GM23248 (cell line): Measurements from ENCODE around the gene PGD. TPM values are rescaled to one million over a fixed set of nuclear protein-coding genes. Genes with fewer than 3 reads are reported as not detected.
A peak's percentile ranks its signal among the peaks of the same experiment; 100 is the strongest.

Experiments used
- DNase-seq: peaks from one replicate; pipeline ENCODE4 v3.0.0-alpha.2; 2015
- H2AFZ ChIP-seq: fragments of 200-600 bp; sonication (generic); 2 replicates; pipeline ENCODE4 v1.6.1; 2016; ENCODE audit warnings: antibody characterized with exemption
- H3F3A ChIP-seq: fragments of 200-600 bp; sonication (generic); 2 replicates; pipeline ENCODE4 v1.6.1; 2016; ENCODE audit warnings: mild to moderate bottlenecking, antibody characterized with exemption, mixed run types; ENCODE audit not compliant: insufficient read depth
- H3K27ac ChIP-seq: fragments of 200-600 bp; sonication (generic); 2 replicates; pipeline ENCODE4 v1.5.1; 2016; ENCODE audit warnings: mild to moderate bottlenecking
- H3K27me3 ChIP-seq: fragments of 200-600 bp; sonication (generic); replicated peaks from 2 replicates; pipeline ENCODE4 v1.6.1; 2016; ENCODE audit warnings: mild to moderate bottlenecking; ENCODE audit not compliant: insufficient read depth
- H3K36me3 ChIP-seq: fragments of 200-600 bp; sonication (generic); 2 replicates; pipeline ENCODE4 v1.6.1; 2016; ENCODE audit warnings: low read depth, mild to moderate bottlenecking
- H3K4me1 ChIP-seq: fragments of 200-600 bp; sonication (generic); 2 replicates; pipeline ENCODE4 v1.6.1; 2016; ENCODE audit warnings: mild to moderate bottlenecking; ENCODE audit not compliant: insufficient read depth
- H3K4me2 ChIP-seq: fragments of 200-600 bp; sonication (generic); one replicate; pipeline ENCODE4 v1.6.1; 2016; ENCODE audit warnings: mild to moderate bottlenecking; ENCODE audit not compliant: unreplicated experiment
- H3K4me3 ChIP-seq: fragments of 200-600 bp; sonication (generic); 2 replicates; pipeline ENCODE4 v1.5.1; 2016; ENCODE audit warnings: mild to moderate bottlenecking
- H3K79me2 ChIP-seq: fragments of 200-600 bp; sonication (generic); 2 replicates; pipeline ENCODE4 v1.6.1; 2016; ENCODE audit warnings: mild to moderate bottlenecking; ENCODE audit not compliant: insufficient read depth
- H3K9ac ChIP-seq: fragments of 200-600 bp; sonication (generic); 2 replicates; pipeline ENCODE4 v1.6.1; 2016; ENCODE audit warnings: mild to moderate bottlenecking
- H3K9me2 ChIP-seq: fragments of 200-600 bp; sonication (generic); 2 replicates; pipeline ENCODE4 v1.6.1; 2016; ENCODE audit warnings: mixed run types, mild to moderate bottlenecking, moderate library complexity; ENCODE audit not compliant: insufficient read depth
- H3K9me3 ChIP-seq: fragments of 200-600 bp; sonication (generic); one replicate; pipeline ENCODE4 v1.6.1; 2017; ENCODE audit warnings: low read depth
- H4K20me1 ChIP-seq: fragments of 200-600 bp; sonication (generic); 2 replicates; pipeline ENCODE4 v1.6.0; 2016; ENCODE audit not compliant: insufficient read depth
- EZH2 ChIP-seq: fragments of 200-600 bp; sonication (generic); IDR thresholded peaks from 2 replicates; pipeline ENCODE4 v1.6.1; 2018; ENCODE audit warnings: antibody characterized with exemption, mild to moderate bottlenecking; ENCODE audit not compliant: insufficient read depth, poor library complexity, severe bottlenecking
- EZH2phosphoT487 ChIP-seq: fragments of 200-600 bp; sonication (generic); IDR thresholded peaks from 2 replicates; pipeline ENCODE4 v1.6.1; 2018; ENCODE audit warnings: antibody characterized with exemption, moderate library complexity, mild to moderate bottlenecking, low read depth; ENCODE audit not compliant: insufficient read depth
- WGBS, 2 experiments: methylation state at CpG; one replicate each; pipeline ENCODE4 v1.1.6; 2015 to 2017; ENCODE audit warnings: low lambda C conversion rate in 2 of 2, low coverage in 1 of 2; ENCODE audit errors: missing lambda C conversion rate in 2 of 2; 5-methylcytosine and 5-hydroxymethylcytosine counted together
- in situ Hi-C: fragments of 300-500 bp; cut with MboI; formaldehyde crosslinking; loops from 2 replicates; pipeline ENCODE4 v1.15.0; 2020
- polyA plus RNA-seq: library from polyadenylated mRNA; unstranded; fragments of >200 nt; fragmentation: Nextera tagmentation; extraction: Ambion mirVana; gene quantifications from 2 replicates; pipeline ENCODE4 v1.2.1, GENCODE V29; 2016
- total RNA-seq: library from RNA; depleted of rRNA; stranded (reverse); fragments of >200 nt; shearing (Covaris generic); gene quantifications from 2 replicates; pipeline ENCODE4 v1.2.3, GENCODE V29; 2014

Gene PGD
- total and polyA plus RNA-seq, 2 experiments from 2014 or later: 51.7 to 61.4 TPM

GRCh38 chr1:10383630-10384029 is 15.2 kb upstream of the PGD start:
- H3F3A ChIP-seq: peaks cover 27% of the 10 kb centered on the region
- H3K27ac ChIP-seq: no peak overlapping the region
- H3K4me2 ChIP-seq: no peak overlapping the region
- no peaks in the 10 kb centered on the region for H4K20me1 ChIP-seq
- no peaks in the 10 kb centered on the region; the same call in 1 of the 2 replicates for H3K36me3 ChIP-seq
- H3K9ac ChIP-seq: no peak overlapping the region
- no peaks in the 10 kb centered on the region for H3K9me3 ChIP-seq
- H3K4me1 ChIP-seq: peaks cover 26% of the 10 kb centered on the region
- no peak for TF ChIP-seq EZH2phosphoT487
- TF ChIP-seq EZH2: no peak
- H2AFZ ChIP-seq: no peak overlapping the region
- H3K4me3 ChIP-seq: no peak overlapping the region
- no peaks in the 10 kb centered on the region for H3K9me2 ChIP-seq
- in situ Hi-C loops: no loop called here
- no peaks in the 10 kb centered on the region for H3K79me2 ChIP-seq
- 95 to 98% methylated on average over 4 of the region's 4 CpGs for WGBS, 2 experiments
- DNase-seq: no peak
- H3K27me3 ChIP-seq: no peaks in the 10 kb centered on the region

GRCh38 chr1:10384219-10384618 is 14.6 kb upstream of the PGD start:
- H3K4me2 ChIP-seq: no peak overlapping the region
- no peak overlapping the region for H3K4me3 ChIP-seq
- no peak for DNase-seq
- H3K9me3 ChIP-seq: no peaks in the 10 kb centered on the region
- in situ Hi-C loops: no loop called here
- TF ChIP-seq EZH2 (no peak), EZH2phosphoT487 (no peak)
- no peaks in the 10 kb centered on the region for H3K79me2 ChIP-seq
- no peak overlapping the region for H3K27ac ChIP-seq
- no peaks in the 10 kb centered on the region for H3K9me2 ChIP-seq
- H4K20me1 ChIP-seq: no peaks in the 10 kb centered on the region
- 93 to 97% methylated on average over 8 of the region's 8 CpGs for WGBS, 2 experiments
- H3K4me1 ChIP-seq: peaks cover 26% of the 10 kb centered on the region
- H3K27me3 ChIP-seq: no peaks in the 10 kb centered on the region
- H3K36me3 ChIP-seq: no peaks in the 10 kb centered on the region
- peaks cover 27% of the 10 kb centered on the region for H3F3A ChIP-seq
- H2AFZ ChIP-seq: no peak overlapping the region
- no peak overlapping the region for H3K9ac ChIP-seq

- no peaks in the 10 kb centered on the region for H4K20me1 ChIP-seq
- H3K27me3 ChIP-seq: no peaks in the 10 kb centered on the region
- in situ Hi-C loops: no loop called here
- H3K4me2 ChIP-seq: peak overlapping the region; percentile 23
- H3K27ac ChIP-seq: peak overlapping the region; percentile 68
- TF ChIP-seq EZH2 (no peak), EZH2phosphoT487 (no peak)
- H2AFZ ChIP-seq: peak overlapping the region; percentile 40
- peak overlapping the region; percentile 54 for H3K9ac ChIP-seq
- no peaks in the 10 kb centered on the region for H3K9me3 ChIP-seq
- H3K4me3 ChIP-seq: no peak overlapping the region
- no peaks in the 10 kb centered on the region for H3K36me3 ChIP-seq
- no peaks in the 10 kb centered on the region for H3K9me2 ChIP-seq
- H3K79me2 ChIP-seq: no peaks in the 10 kb centered on the region
- peaks cover 13% of the 10 kb centered on the region; the same call in 1 of the 2 replicates for H3K4me1 ChIP-seq
- 0 out of 2 replicates have a peak, but pooled peaks cover 11% of the 10 kb centered on the region for H3F3A ChIP-seq
- 71 to 72% methylated on average over 11 to 12 of the region's 12 CpGs for WGBS, 2 experiments
- no peak for DNase-seq
Observed at GRCh38 chr1:10386761-10387676, 11.8 kb upstream of the PGD start.

GRCh38 chr1:10387677-10388386 is 11.0 kb upstream of the PGD start:
- peak; percentile 67 for DNase-seq
- 38 to 46% methylated on average over 3 of the region's 3 CpGs for WGBS, 2 experiments
- Histone ChIP-seq H4K20me1 (no peaks in the 10 kb centered on the region), H3K36me3 (no peaks in the 10 kb centered on the region), H2AFZ (peak overlapping the region; percentile 40), H3K27me3 (no peaks in the 10 kb centered on the region), H3K4me2 (peak overlapping the region; percentile 23), H3K4me3 (no peak overlapping the region), H3K9me3 (no peaks in the 10 kb centered on the region), H3K4me1 (peaks cover 13% of the 10 kb centered on the region; the same call in 1 of the 2 replicates), H3K27ac (peak overlapping the region; percentile 68), H3K9ac (peak overlapping the region; percentile 54), H3F3A (0 out of 2 replicates have a peak, but pooled peaks cover 11% of the 10 kb centered on the region), H3K9me2 (no peaks in the 10 kb centered on the region), H3K79me2 (no peaks in the 10 kb centered on the region)
- in situ Hi-C loops: no loop called here
- no peak for TF ChIP-seq EZH2phosphoT487
- no peak for TF ChIP-seq EZH2
